Chondrocyte (in vitro differentiated cells): ENCODE measurements around the gene KPNA1. TPM values are rescaled to one million over a fixed set of nuclear protein-coding genes. Genes with fewer than 3 reads are reported as not detected.

Source experiments
- DNase-seq: peaks from one replicate; pipeline ENCODE4 v3.0.0; 2021; ENCODE audit warnings: mixed read lengths, low spot score
- H3K27ac Mint-ChIP-seq: one replicate; pipeline ENCODE4 v1.8.0; 2021; ENCODE audit warnings: mild to moderate bottlenecking, moderate library complexity, mixed read lengths; ENCODE audit not compliant: unreplicated experiment
- H3K27me3 Mint-ChIP-seq: 2 replicates; pipeline ENCODE4 v1.8.0; 2021; ENCODE audit warnings: low read depth, mixed read lengths
- H3K36me3 Mint-ChIP-seq: 2 replicates; pipeline ENCODE4 v1.8.0; 2021; ENCODE audit warnings: low read depth, mixed read lengths
- H3K4me1 Mint-ChIP-seq: 2 replicates; pipeline ENCODE4 v1.8.0; 2021; ENCODE audit warnings: low read depth, mild to moderate bottlenecking, mixed read lengths
- H3K4me3 Mint-ChIP-seq: one replicate; pipeline ENCODE4 v1.8.0; 2021; ENCODE audit warnings: mild to moderate bottlenecking, moderate library complexity, mixed read lengths; ENCODE audit not compliant: unreplicated experiment
- H3K9me3 Mint-ChIP-seq: 2 replicates; pipeline ENCODE4 v1.8.0; 2021; ENCODE audit warnings: low read depth, mixed read lengths
- total RNA-seq: library from RNA; stranded (reverse); gene quantifications from 3 replicates; pipeline ENCODE4 v1.2.1, GENCODE V29; 2021
- TF ChIP-seq, protein P1 (sequence below): fragments of 200-600 bp; sonication (generic); IDR thresholded peaks from 2 replicates; pipeline ENCODE4 v1.5.0; 2021; ENCODE audit warnings: antibody characterized with exemption, mild to moderate bottlenecking, moderate library complexity

The KPNA1 gene
- total RNA-seq, 1 donor from 2014 or later: 85.6 TPM

DNA sequence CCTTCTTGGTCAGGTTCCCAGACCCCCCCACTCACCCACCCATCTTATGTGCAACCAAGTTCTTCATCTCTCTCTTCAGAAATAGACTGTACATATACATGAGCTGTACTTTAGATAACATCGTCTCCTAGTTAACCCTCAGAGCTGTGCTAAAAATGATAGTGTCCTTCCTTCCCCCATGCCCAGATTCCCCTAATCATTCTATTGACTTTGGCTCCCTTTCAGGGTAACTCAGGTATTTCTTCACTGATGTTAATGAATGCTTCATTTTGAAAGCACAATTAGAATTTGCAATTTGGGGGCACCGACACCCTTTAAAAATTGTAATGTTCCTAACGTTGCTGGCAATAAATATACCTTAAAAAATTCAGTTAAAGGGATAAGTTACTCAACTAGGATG is 38.4 kb upstream of the KPNA1 start:
- H3K36me3 Mint-ChIP-seq: peaks cover 28% of the 10 kb centered on the region
- no peak overlapping the region for H3K4me3 Mint-ChIP-seq

DNA sequence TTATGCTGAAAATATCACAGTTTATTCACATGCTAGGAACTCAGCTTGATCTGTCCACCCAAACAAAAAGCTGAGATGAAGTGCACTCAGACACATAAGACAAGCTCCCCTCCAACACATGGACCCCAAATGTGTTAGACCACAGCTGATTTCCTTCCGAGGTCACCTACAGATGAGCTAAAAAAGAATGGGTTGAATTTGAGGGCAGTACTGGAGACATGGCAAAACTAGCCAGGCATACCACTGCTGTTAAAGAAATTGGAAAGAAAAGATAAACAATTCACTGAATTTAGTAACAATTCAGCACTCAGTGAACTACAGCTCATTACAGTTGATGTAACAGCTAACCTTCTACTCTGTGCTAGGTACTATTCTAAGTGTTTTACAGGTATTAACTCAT is 33.9 kb upstream of the KPNA1 start:
- TF ChIP-seq, protein P1, sequence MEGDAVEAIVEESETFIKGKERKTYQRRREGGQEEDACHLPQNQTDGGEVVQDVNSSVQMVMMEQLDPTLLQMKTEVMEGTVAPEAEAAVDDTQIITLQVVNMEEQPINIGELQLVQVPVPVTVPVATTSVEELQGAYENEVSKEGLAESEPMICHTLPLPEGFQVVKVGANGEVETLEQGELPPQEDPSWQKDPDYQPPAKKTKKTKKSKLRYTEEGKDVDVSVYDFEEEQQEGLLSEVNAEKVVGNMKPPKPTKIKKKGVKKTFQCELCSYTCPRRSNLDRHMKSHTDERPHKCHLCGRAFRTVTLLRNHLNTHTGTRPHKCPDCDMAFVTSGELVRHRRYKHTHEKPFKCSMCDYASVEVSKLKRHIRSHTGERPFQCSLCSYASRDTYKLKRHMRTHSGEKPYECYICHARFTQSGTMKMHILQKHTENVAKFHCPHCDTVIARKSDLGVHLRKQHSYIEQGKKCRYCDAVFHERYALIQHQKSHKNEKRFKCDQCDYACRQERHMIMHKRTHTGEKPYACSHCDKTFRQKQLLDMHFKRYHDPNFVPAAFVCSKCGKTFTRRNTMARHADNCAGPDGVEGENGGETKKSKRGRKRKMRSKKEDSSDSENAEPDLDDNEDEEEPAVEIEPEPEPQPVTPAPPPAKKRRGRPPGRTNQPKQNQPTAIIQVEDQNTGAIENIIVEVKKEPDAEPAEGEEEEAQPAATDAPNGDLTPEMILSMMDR: no peak
- no peak for DNase-seq
- no peaks in the 10 kb centered on the region for H3K4me1 Mint-ChIP-seq
- H3K4me3 Mint-ChIP-seq: no peak overlapping the region
- no peaks in the 10 kb centered on the region for H3K27me3 Mint-ChIP-seq
- H3K9me3 Mint-ChIP-seq: no peaks in the 10 kb centered on the region
- peaks cover 24% of the 10 kb centered on the region for H3K36me3 Mint-ChIP-seq
- no peak overlapping the region for H3K27ac Mint-ChIP-seq

More for the DNA sequence above, 38.4 kb upstream of the KPNA1 start:
- no peak overlapping the region for H3K27ac Mint-ChIP-seq
- H3K4me1 Mint-ChIP-seq: no peaks in the 10 kb centered on the region
- no peak for DNase-seq
- no peaks in the 10 kb centered on the region for H3K27me3 Mint-ChIP-seq
- H3K9me3 Mint-ChIP-seq: no peaks in the 10 kb centered on the region
- TF ChIP-seq, protein P1: no peak

DNA sequence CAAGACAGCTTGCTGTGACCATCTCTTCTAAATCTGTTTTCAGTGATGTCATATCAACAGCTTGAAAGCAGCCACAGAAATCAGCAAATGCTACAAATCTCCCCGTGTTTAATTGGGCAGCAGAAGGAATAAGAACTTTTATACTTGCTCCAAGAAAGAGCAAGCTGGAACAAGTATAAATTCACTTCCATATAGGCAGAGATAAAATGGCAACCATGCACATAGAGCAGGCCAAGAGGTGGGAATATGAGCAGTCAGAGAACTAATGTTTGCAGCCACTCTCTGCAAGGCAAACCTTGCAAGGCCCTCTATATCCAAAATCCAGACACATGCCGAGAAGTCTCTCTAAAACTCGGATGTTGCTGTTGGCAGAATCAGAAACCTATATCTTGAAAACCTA is 33.3 kb upstream of the KPNA1 start:
- TF ChIP-seq, protein P1: no peak
- H3K27me3 Mint-ChIP-seq: no peaks in the 10 kb centered on the region
- H3K4me3 Mint-ChIP-seq: no peak overlapping the region
- no peak overlapping the region for H3K27ac Mint-ChIP-seq
- no peaks in the 10 kb centered on the region for H3K9me3 Mint-ChIP-seq
- H3K36me3 Mint-ChIP-seq: peaks cover 22% of the 10 kb centered on the region
- DNase-seq: no peak
- no peaks in the 10 kb centered on the region for H3K4me1 Mint-ChIP-seq

DNA sequence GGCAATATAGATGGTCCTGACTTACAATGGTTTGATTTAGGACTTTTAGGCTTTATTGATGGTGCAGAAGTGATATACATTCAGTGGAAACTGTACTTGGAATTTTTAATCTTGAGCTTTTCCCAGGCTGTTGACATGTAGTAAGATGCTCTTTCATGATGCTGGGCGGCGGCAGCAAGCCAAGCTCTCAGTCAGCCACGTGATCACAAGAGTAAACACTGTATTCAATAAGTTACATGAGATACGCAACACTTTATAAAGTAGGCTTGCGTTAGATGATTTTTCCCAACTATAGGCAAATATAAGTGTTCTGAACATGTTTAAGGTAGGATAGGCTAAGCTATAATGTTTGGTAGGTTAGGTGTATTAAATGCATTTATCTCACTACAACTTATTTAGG is 31.4 kb upstream of the KPNA1 start:
- no peak for DNase-seq
- Mint-ChIP-seq H3K9me3 (no peaks in the 10 kb centered on the region), H3K4me3 (no peak overlapping the region), H3K27me3 (no peaks in the 10 kb centered on the region), H3K36me3 (peaks cover 17% of the 10 kb centered on the region), H3K4me1 (no peaks in the 10 kb centered on the region), H3K27ac (no peak overlapping the region)
- TF ChIP-seq, protein P1: no peak

DNA sequence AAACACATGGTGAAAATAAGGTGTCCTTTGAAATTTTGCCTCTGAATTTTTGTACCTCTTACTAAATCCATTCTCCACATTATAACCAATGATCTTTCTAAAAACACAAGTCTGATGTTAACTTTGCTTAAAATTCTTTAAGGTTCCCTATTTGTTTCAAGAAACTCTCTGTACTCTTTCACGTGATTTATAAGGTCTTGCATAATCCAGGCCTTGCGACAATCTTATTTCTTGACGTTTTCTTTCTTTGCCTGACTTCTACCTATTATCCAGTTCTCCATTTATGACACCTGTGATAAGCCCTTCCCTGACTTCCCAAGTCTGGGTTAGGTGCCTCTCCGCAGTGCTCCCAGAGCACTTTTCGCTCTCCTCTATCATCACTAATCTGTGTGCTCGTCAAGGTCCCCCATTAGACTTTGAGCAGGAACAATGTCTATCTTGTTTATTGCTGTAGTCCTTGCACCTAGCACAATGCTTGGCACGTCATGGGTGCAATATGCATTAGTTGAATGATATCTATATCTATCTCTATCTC is 24.3 kb upstream of the KPNA1 start:
- Mint-ChIP-seq H3K36me3 (peaks cover 24% of the 10 kb centered on the region), H3K27me3 (no peaks in the 10 kb centered on the region), H3K9me3 (no peaks in the 10 kb centered on the region), H3K4me1 (peaks cover under 1% of the 10 kb centered on the region), H3K4me3 (no peak overlapping the region), H3K27ac (no peak overlapping the region)
- TF ChIP-seq, protein P1: no peak
- DNase-seq: no peak
